ENCODE measurements around the gene NPHP3.

NPHP3 gene

GRCh38 chr3:132738314-132738713, 16.1 kb upstream of the NPHP3 start:
- POLR2A ChIA-PET: no interaction called here
- Histone ChIP-seq H3K36me3 (ENCODE audit: control insufficient read depth in 2 of 2, insufficient read depth in 1 of 2, low read length in 2 of 2) (no peaks in the 10 kb centered on the region), H3K27ac (ENCODE audit: extremely low read depth, low read depth, low read length) (no peak overlapping the region), H3K4me1 (ENCODE audit: control insufficient read depth, insufficient read depth, low read length) (no peaks in the 10 kb centered on the region), H3K4me3 (ENCODE audit: low read depth, low read length) (no peak overlapping the region), H3K9me3 (ENCODE audit: control insufficient read depth, insufficient read depth, low read depth, low read length) (no peaks in the 10 kb centered on the region)
- no peak for TF ChIP-seq INSM2 (tag by site-specific recombination; IDR thresholded peaks at IDR 0.05)
- TF ChIP-seq ZBTB20 (tag by site-specific recombination; IDR thresholded peaks at IDR 0.05): no peak
- no peak for TF ChIP-seq ZNF24 (tag by site-specific recombination; IDR thresholded peaks at IDR 0.05)
- TF ChIP-seq ZNF777 (tag by site-specific recombination; IDR thresholded peaks at IDR 0.05; ENCODE audit: borderline replicate concordance): no peak
- no peak for TF ChIP-seq ZNF701 (tag by site-specific recombination; IDR thresholded peaks at IDR 0.05)
- no peak for TF ChIP-seq ZFP69B (tag by site-specific recombination; IDR thresholded peaks at IDR 0.05)
- TF ChIP-seq ZNF394 (tag by site-specific recombination; IDR thresholded peaks at IDR 0.05; ENCODE audit: borderline replicate concordance): no peak
- no peak for TF ChIP-seq ZNF48 (tag by site-specific recombination; IDR thresholded peaks at IDR 0.05)
- TF ChIP-seq IKZF3 (tag by site-specific recombination; IDR thresholded peaks at IDR 0.05): no peak
- TF ChIP-seq OSR2 (tag by site-specific recombination; IDR thresholded peaks at IDR 0.05): no peak
- no peak for TF ChIP-seq ZNF433 (tag by site-specific recombination; IDR thresholded peaks at IDR 0.05; ENCODE audit: low read depth)
- no peak for TF ChIP-seq ZNF549 (tag by site-specific recombination; IDR thresholded peaks at IDR 0.05)
- TF ChIP-seq ZNF138 (tag by site-specific recombination; IDR thresholded peaks at IDR 0.05; ENCODE audit: borderline replicate concordance): no peak
- CTCF ChIA-PET: no interaction called here

GRCh38 chr3:132735589-132735988, 13.4 kb upstream of the NPHP3 start:
- no peak overlapping the region for H3K4me3 ChIP-seq (ENCODE audit: low read depth, low read length)
- TF ChIP-seq ZNF391 (tag by site-specific recombination; IDR thresholded peaks at IDR 0.05; ENCODE audit: borderline replicate concordance, low read depth) (no peak), ZSCAN16 (tag by site-specific recombination; IDR thresholded peaks at IDR 0.05) (no peak), ZSCAN5A (tag by site-specific recombination; IDR thresholded peaks at IDR 0.05) (no peak), MYNN (tag by site-specific recombination; IDR thresholded peaks at IDR 0.05; ENCODE audit: borderline replicate concordance) (no peak), REPIN1 (tag by site-specific recombination; IDR thresholded peaks at IDR 0.05; ENCODE audit: low read depth) (no peak), ZNF394 (tag by site-specific recombination; IDR thresholded peaks at IDR 0.05; ENCODE audit: borderline replicate concordance) (no peak), ZBTB8A (tag by site-specific recombination; IDR thresholded peaks at IDR 0.05) (no peak), RBAK (tag by site-specific recombination; IDR thresholded peaks at IDR 0.05) (no peak)
- no peaks in the 10 kb centered on the region for H3K36me3 ChIP-seq (ENCODE audit: control insufficient read depth in 2 of 2, insufficient read depth in 1 of 2, low read length in 2 of 2)
- ChIA-PET CTCF (interaction anchor here (0.7 to 0.9 kb wide), 2 partner anchors 9 to 1119 kb away, joined by 3 to 6 read pairs; no protein-coding TSS in a partner anchor), POLR2A (no interaction called here)
- H3K27ac ChIP-seq (ENCODE audit: extremely low read depth, low read depth, low read length): no peak overlapping the region
- no peaks in the 10 kb centered on the region for H3K9me3 ChIP-seq (ENCODE audit: control insufficient read depth, insufficient read depth, low read depth, low read length)
- no peaks in the 10 kb centered on the region for H3K4me1 ChIP-seq (ENCODE audit: control insufficient read depth, insufficient read depth, low read length)
